HG02763 (cell line): Measurements from ENCODE around the gene DTYMK.

Experiments
- ATAC-seq: cut with Tn5 transposase; IDR thresholded peaks from one replicate; pipeline ENCODE4 v1.9.1; 2021; ENCODE audit warnings: mild to moderate bottlenecking, moderate library complexity; ENCODE audit not compliant: unreplicated experiment

DTYMK gene

DNA sequence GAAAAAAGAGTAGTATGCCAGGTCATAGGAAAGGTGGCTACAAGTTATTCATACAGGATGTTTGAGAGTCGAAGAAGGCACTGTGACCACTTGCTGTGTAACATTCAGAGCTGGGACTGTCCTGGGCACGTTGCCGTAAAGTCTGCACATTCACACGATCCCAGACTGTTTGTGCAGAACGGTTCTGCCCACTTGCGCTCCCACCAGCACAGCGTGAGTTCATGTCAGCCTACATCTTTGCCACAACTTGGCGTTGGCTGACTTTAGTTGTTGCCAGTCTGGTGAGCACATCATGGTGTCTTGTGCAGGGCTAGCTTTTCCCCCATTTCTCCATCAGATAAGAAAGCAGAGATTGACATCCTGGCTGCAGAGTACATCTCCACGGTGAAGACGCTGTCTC, 22.3 kb upstream of the DTYMK start:
- ATAC-seq: no peak

DNA sequence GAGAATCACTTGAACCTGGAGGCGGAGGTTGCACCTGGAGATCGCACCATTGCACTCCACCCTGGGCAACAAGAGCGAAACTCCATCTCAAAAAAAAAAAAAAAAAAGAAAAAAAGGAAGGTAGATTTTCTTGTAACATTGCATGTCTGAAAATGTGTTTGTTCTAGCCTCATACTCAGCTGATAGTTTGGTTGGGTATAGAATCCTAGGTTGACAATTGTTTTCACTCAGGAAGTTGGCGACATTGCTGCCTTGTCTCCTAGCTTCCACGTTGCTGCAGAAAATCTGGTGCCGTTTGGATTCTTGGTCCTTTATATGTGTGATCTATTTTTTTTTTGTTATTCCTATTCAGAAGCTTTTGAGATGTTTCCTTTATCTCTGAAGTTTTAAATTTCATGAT, 19.9 kb upstream of the DTYMK start:
- ATAC-seq: no peak

DNA sequence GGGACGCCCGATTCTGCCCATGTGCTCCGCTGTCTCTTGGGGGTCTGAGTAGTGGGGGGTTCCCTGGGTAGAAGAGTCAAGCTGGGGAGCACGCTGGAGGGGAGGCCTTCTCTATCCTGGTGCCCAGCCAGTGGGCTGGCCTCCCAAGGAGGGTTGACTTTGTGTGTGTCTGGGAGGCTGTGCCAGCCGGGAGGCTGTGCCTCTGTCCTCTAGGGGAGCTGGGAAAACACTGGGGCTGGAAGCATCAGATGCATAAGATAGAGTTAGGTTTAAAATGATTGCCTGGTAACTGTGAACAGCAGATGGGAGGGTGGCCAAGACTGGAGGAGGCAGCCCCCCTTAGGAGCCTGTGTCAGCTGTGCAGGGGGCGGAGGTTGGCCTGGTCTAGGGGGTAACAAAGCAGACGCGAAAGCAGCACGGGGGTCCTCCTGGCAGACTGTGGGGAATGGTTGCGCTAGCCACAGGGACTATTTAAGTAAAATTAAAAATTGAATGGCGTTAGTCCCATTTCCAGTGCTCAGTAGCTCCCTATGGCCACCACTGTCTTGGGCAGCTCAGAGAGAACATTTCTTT, 16.5 kb upstream of the DTYMK start:
- no peak for ATAC-seq

DNA sequence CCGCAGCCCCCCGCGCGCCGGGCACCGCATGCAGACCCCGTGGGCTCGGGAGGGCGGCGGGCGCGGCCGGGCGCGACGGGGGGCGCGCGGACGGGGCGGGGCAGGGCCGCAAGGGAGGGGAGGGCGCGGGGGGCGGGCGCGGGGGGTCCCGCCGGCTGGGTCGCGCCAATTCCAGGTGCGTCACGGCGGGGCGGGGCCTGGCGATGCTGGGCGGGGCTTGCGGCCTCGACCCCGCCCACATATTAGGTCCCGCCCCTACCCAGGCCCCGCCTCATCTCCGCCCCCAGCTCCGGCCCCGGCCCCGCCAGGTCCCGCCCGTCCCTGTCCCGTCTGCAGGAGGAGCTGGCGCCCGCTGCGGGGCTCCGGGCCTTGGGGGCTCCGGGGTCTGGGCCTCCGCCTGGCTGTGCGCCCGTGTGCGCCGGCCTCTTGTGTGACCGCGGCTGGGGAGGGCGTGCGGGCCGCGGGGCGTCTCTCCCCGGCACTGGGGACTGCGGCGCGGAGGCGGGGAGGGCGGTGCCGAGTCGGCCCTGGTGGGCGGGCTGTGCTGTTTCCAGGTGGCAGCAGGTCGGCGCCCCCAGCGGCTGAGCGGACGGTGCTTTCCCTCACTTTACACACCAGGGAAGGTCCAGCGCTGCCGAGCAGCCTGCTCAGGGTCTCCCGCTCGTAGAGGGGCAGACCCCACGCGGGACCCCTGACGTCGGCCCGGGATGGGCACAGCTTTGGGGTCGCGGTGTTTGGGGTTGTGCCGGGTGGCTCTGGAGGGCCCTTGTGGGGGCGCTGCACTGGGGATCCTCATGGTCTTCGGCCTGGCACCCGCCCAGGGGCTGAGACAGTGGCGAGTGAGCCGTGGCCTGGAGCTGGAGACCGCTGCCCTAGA, 15.8 kb upstream of the DTYMK start:
- ATAC-seq: peak; percentile 60

DNA sequence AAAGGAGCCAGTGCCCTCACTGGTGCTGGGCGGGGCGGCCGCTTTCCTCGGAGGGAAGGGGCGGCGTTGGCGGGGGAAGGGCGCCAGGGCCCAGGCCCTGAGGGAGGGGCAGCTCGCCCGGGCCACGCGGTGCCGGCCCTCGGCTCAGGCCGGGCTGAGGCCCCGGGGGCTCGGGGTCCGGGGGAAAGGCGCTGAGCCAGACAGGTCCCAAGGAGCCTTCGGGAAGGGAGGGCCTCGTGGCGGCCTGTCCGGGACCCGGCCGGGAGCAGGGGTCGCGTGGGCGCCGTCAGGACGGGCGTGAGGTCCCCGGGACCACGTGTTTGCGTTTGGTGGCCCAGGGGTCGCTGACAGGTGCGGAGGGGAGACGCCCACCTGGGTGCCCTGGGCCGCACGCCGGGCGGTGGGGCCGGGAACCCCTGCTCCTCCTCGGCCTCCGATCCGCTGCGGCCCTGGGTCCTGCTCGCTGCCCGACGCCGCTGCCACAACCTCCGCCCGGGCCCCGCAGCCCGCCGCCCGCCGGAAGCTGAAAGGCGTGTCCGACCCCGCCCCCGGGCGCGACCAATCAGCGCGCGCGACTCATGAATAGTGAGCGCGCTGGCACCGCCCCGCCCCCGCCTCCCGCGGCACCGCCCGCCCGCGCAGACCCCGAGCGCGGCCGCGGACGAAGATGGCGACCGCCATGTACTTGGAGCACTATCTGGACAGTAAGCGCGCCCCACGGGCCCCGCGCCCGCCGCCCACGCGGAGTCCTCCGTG, 15.0 kb upstream of the DTYMK start, which contains the start of gene ING5:
TSS of gene ING5 (plus strand) at position 641 of the 756 bp plus-strand sequence. CDS start at position 668, 27 bp downstream.
- peak; percentile 52 for ATAC-seq

DNA sequence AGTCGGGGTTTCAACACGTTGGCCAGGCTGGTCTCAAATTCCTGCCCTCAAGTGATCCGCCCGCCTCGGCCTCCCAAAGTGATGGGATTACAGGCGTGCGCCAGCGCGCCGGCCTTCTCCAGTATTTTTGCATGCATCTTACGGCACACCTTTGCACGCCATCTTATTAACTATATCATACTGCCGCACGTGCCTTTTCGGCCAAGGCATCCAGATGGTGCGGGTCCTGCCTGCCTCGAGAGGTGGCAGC, 14.5 kb upstream of the DTYMK start:
- no peak for ATAC-seq

DNA sequence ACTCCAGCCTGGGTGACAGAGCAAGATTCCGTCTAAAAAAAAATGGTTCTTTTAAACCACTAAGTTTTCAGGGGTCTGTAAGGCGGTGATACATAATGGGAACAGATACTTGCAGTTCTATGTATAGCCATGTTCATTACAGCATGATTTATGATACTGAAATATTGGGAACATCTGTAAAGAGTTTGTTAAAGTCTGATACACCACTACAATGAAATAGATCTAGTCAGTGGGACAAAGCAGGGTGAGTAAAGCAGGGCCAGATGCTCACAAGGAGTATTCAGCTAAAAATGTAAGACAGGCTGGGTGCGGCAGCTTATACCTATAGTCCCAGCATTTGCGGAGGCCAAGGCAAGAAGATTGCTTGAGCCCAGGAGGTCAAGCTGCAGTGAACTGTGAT, 9.0 kb upstream of the DTYMK start:
- ATAC-seq: no peak

DNA sequence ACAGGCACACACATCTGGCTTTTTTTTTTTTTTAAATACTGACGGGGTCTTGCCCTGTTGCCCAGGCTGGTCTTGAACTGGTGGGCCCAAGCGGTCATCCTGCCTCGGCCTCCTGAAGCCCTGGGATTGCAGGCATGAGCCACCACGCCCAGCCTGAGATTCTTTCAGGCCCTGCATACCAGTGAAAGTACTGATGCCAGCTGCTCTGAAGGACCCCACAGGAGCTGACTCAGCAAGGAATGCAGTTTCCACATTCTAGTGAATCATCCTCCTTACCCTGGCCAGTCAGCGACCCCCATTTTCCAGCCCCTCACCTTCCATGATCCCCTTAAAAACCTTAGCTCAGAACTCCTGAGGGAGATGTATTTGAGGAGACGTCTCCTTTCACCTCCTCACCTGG, 5.8 kb upstream of the DTYMK start:
- no peak for ATAC-seq

DNA sequence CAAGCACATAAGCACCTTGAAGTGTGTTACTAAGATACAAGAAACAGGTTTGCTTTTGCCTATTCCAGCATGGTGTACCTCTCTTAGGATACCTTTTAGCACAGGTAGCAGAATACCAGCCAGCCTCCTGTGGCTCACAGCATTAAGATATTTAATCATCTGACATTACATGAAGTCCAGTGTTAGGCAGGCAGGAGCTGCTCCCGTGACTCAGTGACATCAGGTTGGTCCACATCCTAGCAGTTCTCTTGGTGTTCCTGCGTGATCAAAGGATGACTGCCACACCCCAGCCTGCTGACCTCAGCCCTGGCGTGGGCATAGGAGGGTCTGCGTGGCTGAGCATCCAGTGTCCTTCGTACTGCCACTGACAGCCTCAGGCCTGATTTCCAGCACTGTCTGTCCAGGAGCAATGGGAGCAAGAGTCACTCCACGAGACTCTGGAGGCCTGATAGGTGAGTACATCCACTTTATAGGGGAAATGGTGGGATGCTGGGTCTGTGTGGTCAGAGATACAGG, 3.6 kb upstream of the DTYMK start:
- ATAC-seq: no peak

DNA sequence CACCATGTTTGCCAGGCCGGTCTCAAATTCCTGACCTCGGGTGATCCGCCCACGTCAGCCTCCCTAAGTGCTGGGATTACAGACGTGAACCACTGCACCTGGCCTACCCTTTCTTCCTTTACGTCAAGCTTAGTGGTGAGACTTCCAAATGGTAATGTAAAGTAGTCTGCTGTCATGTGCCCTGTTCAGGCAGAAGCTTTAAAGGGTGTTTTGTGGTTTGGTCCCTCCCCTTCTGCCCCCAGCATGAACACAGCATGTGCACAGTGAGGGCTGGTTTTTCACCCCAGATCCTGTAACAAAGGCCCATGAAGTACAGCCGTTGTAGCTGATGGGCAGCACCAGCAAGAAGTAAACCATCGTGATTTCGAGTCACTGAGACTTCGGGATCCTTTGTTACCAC, 2.7 kb upstream of the DTYMK start:
- ATAC-seq: no peak

DNA sequence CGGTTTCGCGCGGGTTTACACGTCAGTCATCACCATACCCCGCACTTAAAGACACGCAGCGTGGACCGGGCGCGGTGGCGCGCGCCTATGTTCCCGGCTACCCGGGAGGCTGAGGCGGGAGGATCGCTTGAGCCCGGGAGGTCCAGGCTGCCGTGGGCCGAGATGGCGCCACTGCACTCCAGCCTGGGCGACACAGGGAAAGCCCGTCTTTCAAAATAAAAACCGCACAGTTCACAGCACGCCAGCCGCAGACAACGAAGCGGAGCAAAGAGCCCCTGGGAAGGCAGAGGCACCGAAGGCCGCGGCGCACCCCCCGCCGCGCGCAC, 328 bp downstream of the DTYMK start:
- ATAC-seq: peak; percentile 17

DNA sequence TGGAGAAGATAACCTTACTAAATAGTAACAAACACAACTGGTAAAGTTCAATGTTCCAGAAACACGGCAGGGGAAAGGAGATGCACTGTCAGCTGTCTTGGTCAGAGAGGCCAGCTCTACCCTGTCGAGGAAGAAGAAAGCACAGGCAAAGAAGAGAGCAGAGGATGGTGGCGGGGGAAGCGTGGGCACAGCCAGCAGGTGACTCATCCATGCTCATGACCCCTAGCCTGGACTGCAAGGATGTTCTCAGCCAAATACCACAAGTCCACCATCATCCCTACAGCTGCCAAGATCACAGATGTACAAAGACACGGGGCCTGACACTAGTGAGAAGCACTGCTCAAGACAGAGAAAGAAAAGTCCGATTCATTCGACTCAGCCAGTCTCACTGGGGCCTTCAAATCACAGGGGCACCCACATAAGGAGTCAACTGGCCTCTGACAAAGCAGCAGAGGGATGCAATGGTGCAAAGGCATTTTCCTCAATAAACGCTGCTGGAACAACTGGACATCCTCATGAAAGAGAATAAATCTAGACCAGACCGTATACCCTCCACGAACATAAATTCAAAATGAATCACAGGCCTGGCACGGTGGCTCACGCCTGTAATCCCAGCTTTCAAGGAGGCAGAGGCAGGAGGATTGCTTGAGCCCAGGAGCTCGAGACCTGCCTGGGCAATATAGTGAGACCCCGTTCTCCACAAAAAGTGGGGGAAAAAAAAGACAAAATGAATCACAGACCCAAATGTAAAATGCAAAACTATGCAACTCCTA, 5.6 kb downstream of the DTYMK start:
- no peak for ATAC-seq

DNA sequence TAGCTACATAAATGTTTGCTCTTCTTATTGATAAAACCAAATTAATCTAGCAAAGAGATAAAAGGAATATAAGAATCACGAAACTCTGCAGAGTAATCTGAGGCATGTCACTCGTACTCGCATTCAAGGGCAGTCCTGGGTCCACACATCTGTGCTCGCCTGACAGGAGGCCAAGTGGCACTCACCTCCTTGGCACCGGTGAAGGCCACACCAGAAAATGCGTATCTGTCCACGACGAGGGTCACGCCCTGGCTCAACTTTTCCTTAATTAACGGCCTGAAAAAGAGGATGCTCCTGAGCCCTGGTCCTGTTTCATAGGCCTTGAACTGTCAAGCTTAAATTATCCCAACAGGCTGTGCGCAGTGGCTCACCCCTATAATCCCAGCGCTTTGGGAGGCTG, 6.6 kb downstream of the DTYMK start:
- ATAC-seq: no peak

DNA sequence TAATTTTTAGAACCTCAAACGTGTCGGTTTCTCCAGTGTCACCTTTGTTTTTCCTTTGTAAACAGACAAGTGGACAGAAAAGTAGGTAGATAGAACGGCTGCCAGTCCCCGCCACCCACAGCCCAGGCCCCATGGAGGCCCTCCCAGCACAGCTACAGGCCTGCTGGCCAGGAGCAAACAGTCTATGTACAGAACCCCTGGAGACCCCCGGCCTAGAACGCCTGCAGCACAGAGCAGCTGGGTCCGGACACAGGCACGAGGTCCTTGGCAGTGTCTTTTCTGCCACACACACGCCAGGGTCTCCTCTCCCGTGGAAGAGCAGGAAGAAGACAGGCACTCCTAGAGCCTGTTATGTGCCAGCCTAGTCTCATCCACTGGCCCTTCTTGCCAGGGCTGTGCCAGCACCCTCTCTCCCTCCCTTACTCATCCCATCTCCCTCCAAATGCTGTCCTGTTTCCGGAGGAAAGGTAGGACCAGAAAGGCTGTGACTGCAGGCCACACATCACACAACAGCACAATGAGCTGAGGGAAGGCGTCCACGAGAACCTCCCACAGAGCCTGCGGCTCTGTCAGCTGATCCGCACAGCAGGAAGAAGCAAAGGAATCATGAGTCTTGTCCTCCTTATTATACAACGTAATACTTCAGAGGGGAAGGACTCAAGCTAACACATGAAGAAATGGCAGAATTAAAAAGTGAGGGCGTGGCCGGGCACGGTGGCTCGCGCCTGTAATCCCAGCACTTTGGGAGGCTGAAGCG, 7.7 kb downstream of the DTYMK start:
- ATAC-seq: no peak

DNA sequence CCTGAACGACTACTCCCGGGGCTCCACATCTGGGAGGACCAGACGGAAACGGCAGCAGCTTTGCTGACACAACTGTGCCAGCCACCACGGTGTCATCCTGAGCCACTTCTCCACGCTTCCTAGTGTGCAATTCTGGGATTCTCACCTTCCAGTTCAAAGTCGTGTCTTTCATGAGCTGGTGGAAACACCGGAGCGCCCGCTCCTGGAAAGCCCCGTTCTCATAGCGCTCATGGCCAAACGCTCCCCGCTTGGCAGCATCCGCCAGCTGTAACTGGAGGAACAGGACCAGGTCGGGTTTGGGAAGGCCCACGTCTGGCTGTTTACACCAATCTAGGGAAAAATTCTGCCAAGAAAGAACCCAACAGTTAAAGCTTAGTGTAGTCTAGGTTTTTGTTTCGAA, 8.3 kb downstream of the DTYMK start:
- no peak for ATAC-seq

DNA sequence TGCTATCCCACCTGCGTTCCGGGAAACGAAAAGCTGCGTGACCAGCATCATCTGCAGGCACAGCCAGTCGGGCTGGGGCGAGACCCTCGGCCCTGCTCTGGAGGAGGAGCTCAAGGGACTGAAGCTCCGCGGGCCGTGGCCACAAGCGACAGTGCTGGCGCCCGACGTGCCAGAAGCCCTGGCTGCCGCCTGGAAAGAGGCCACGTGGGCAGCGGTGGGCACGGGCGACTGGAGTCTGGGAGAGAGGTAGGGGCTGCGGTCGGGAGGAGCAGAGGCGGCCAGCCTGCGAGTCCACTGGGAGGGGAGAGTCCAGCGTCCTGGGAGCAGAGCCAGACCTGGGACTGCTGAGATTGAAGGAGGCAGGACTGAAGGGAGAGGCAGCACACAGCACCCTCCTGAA, 9.2 kb downstream of the DTYMK start:
- ATAC-seq: no peak

DNA sequence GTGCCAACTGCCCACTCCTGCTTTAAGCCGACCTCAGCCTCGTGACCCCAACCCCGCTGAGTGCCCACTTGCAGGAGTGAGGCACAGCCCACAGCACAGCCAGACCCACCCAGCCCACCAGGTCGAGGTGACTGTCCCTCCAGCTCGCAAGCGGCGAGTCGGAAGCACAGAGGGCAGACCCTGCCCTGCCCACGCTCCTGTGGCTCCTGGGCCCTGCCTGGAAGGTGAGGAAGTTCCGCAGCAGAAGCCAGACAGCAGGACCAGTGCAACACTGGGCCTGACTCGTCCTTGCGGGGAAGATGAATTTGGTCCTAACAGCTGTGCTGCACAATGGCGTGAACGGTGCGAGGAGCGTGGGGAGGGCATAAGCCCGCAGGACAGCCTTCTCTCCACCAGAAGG, 9.9 kb downstream of the DTYMK start:
- ATAC-seq: no peak

DNA sequence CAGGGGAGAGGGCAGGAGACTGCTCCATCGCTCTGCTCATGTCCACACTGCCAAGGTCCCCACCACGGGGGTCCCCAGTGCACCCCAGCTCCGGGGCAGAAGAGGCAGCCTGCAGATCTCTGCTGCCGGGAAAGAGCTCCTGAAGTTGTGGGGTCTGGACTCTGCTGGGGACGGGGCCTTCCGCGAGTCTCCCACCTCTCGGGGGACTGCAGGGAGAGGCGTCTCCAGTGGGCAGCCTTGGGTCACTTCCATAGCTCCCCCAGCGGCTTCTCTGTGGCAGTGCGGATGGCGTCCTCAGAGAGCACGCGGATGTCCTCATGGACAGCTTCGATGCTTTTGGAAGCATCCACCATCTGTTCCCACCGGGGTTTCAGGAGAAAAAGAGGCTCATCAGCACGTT, 10.7 kb downstream of the DTYMK start:
- ATAC-seq: no peak

DNA sequence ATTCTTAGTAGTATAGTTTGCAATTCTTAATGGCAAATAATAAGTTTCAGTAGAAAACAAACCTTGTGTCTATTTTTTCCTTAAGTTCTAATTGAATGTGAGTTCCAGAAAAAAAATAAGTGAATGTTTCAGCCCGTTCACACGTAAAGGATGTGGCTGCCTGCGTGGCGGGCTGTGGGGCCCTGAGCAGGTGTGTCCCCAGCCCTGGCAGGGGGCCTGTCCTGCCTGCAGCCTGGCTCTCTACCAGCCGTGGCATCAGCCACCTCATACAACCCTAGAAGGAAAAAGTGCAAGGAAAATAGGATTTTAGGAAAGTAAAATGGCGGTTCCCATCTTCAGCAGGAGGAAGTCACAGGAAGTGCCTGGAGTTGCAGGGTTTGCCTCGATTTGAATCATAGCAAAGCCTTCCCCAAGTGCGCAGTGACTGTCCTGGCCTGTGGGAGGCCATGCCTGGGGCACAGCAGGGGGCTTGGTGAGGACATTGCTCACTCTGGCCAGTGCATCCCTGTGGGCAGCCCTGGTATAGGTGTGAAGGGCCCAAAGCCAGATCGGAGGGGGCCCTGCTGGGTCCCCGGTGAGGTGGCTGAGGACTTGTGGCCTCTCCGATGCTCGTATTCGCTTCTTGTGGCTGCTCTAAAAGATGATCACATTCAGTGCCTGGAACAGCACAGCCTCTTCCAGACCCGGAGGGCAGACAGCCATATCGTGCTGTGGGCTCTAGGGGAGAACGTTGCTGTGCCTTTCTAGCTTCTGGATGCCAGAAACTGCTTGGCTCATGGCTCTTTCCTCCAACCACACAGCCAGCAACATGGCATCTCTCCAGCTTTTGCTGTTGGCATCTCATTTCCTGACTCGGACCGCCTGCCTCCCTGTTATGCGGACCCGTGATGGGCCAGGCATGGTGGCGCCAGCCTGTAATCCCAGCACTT, 12.6 kb downstream of the DTYMK start:
- ATAC-seq: no peak
